GM21737 (cell line): ENCODE results near the gene TSPAN18.

Experiments
- ATAC-seq: cut with Tn5 transposase; IDR thresholded peaks from one replicate; pipeline ENCODE4 v1.9.1; 2021; ENCODE audit warnings: mild to moderate bottlenecking, moderate library complexity; ENCODE audit not compliant: unreplicated experiment

TSPAN18 gene

GRCh38 chr11:44905131-44905866 is 178.5 kb downstream of the TSPAN18 start:
- no peak for ATAC-seq

GRCh38 chr11:44906649-44907048 is 179.9 kb downstream of the TSPAN18 start:
- no peak for ATAC-seq

GRCh38 chr11:44909557-44909956 is 182.8 kb downstream of the TSPAN18 start:
- ATAC-seq = no peak

GRCh38 chr11:44910591-44910990 is 183.8 kb downstream of the TSPAN18 start:
- no peak for ATAC-seq

GRCh38 chr11:44911029-44911814 is 184.5 kb downstream of the TSPAN18 start:
- ATAC-seq = peak; percentile 66

- ATAC-seq = no peak
These were observed 185.7 kb downstream of the TSPAN18 start for GRCh38 chr11:44912270-44912987.

- no peak for ATAC-seq
These were observed 186.7 kb downstream of the TSPAN18 start for GRCh38 chr11:44913502-44913901.

- ATAC-seq = no peak
These were observed 187.3 kb downstream of the TSPAN18 start for GRCh38 chr11:44914105-44914504.

GRCh38 chr11:44915004-44915403 is 188.2 kb downstream of the TSPAN18 start:
- ATAC-seq = no peak

GRCh38 chr11:44915621-44916020 is 188.9 kb downstream of the TSPAN18 start:
- ATAC-seq = no peak

GRCh38 chr11:44916331-44916730 is 189.6 kb downstream of the TSPAN18 start:
- no peak for ATAC-seq

- no peak for ATAC-seq
These were observed 190.1 kb downstream of the TSPAN18 start for GRCh38 chr11:44916801-44917385.

GRCh38 chr11:44917741-44918140 is 191.0 kb downstream of the TSPAN18 start:
- no peak for ATAC-seq

- ATAC-seq = no peak
These were observed 193.7 kb downstream of the TSPAN18 start for GRCh38 chr11:44920451-44920850.

- ATAC-seq = no peak
These were observed 196.4 kb downstream of the TSPAN18 start for GRCh38 chr11:44923115-44923514.

GRCh38 chr11:44923806-44924205 is 197.0 kb downstream of the TSPAN18 start:
- ATAC-seq = no peak

- no peak for ATAC-seq
These were observed 199.3 kb downstream of the TSPAN18 start for GRCh38 chr11:44926036-44926435.

GRCh38 chr11:44927174-44927661 is 200.5 kb downstream of the TSPAN18 start:
- ATAC-seq = no peak

GRCh38 chr11:44928144-44928543 is 201.4 kb downstream of the TSPAN18 start:
- ATAC-seq = no peak

- ATAC-seq = no peak
These were observed 202.1 kb downstream of the TSPAN18 start for GRCh38 chr11:44928816-44929215.
